Brain microvascular endothelial cell (primary cell): ENCODE measurements around the gene TAPBPL.
"Not testable (repeated sequence)": the region's sequence is repeated elsewhere in the genome, so short reads cannot be mapped to it uniquely, and the experiment has no call there.

ENCODE experiments used
- DNase-seq: peaks from one replicate; pipeline ENCODE4 v3.0.0-alpha.2; 2020
- H3K27ac ChIP-seq: fragments of 250-450 bp; sonication (Bioruptor Pico); 2 replicates; pipeline ENCODE4 v1.5.1; 2020; ENCODE audit warnings: mild to moderate bottlenecking, moderate library complexity
- H3K27me3 ChIP-seq: fragments of 250-450 bp; sonication (Bioruptor Pico); replicated peaks from 2 replicates; pipeline ENCODE4 v1.5.1; 2020; ENCODE audit warnings: mild to moderate bottlenecking
- H3K36me3 ChIP-seq: fragments of 250-450 bp; sonication (Bioruptor Pico); replicated peaks from 2 replicates; pipeline ENCODE4 v1.5.1; 2020; ENCODE audit warnings: mild to moderate bottlenecking
- H3K4me3 ChIP-seq: 2 replicates; pipeline ENCODE4 v1.5.1; 2011; ENCODE audit warnings: low read depth, mild to moderate bottlenecking, control low read depth, low read length, moderate library complexity
- in situ Hi-C: cut with HindIII; loops from 2 replicates; pipeline ENCODE4 v1.10.0; 2017; ENCODE audit warnings: low sequenced_read_pairs, low pct_ligation_motif_present
- TF ChIP-seq, protein P1 (sequence below): IDR thresholded peaks from 2 replicates; pipeline ENCODE4 v1.5.1; 2011; ENCODE audit warnings: low read depth, mild to moderate bottlenecking, moderate library complexity, low read length, control low read depth, inconsistent platforms; ENCODE audit errors: missing control alignments

Gene TAPBPL

DNA sequence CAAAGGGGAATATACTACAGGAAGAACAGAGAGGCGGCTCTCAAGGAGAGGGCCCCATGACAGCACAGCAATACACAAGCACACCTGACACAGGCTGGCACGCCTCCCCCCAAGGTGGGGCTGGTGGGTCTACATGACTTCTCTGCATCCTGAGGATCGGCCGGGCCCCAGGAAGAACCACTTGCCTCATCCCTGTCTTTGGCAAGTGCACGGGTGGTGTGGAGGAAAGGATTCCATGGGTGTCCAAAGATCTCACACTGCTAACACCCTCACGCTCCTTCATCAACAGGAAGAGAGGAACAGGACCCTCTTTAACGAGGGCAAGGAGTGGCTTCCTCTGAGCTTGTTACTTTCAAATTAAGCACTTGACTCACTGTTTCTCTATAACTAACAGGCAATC, 11.4 kb downstream of the TAPBPL start:
- Histone ChIP-seq H3K36me3 (peaks cover 33% of the 10 kb centered on the region), H3K4me3 (no peak overlapping the region), H3K27ac (no peak overlapping the region), H3K27me3 (no peaks in the 10 kb centered on the region)
- TF ChIP-seq, protein P1, sequence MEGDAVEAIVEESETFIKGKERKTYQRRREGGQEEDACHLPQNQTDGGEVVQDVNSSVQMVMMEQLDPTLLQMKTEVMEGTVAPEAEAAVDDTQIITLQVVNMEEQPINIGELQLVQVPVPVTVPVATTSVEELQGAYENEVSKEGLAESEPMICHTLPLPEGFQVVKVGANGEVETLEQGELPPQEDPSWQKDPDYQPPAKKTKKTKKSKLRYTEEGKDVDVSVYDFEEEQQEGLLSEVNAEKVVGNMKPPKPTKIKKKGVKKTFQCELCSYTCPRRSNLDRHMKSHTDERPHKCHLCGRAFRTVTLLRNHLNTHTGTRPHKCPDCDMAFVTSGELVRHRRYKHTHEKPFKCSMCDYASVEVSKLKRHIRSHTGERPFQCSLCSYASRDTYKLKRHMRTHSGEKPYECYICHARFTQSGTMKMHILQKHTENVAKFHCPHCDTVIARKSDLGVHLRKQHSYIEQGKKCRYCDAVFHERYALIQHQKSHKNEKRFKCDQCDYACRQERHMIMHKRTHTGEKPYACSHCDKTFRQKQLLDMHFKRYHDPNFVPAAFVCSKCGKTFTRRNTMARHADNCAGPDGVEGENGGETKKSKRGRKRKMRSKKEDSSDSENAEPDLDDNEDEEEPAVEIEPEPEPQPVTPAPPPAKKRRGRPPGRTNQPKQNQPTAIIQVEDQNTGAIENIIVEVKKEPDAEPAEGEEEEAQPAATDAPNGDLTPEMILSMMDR = no peak
- in situ Hi-C loops = no loop called here
- DNase-seq = no peak

DNA sequence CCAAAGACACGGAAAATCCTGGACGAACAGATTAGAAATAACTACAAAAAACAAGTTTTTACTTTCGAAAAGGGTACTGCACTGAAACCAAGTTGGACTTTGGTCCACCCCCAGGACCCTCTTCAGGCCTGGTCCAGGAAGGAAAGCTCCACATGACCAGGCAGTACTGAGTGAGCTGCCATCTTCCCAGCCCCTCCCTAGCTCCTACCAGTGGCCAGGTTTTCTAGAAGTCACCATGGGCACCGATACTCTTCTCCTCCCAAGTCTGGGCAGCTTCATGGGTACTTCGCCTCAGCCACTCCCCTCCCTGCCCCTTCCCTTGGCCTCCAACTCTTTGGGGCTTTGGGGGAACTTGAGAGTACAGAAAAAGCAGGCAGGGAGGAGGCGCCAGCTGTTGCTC, 12.0 kb downstream of the TAPBPL start:
- in situ Hi-C loops = no loop called here

DNA sequence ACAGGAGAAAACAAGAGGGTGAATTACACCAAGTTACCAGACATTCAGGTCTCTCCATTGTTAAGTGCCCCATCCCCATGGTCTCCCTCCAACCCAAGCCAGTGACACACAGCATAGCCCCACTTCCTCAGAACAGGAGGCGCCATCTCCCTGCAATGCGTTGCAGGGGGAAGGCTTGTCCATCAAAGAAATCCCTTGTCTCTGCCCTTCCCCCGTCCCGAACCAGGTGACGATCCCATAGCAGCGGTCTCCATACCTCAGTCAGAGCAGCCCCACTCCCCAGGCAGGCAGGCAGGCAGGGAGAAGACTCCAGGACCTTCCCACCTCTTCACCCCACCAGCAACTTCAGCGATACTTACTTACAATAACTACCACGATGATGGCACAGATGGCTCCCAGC, 12.7 kb downstream of the TAPBPL start:
- DNase-seq = no peak
- H3K27me3 ChIP-seq = no peaks in the 10 kb centered on the region
- in situ Hi-C loops = no loop called here
- no peak overlapping the region for H3K27ac ChIP-seq
- H3K36me3 ChIP-seq = peaks cover 31% of the 10 kb centered on the region
- no peak overlapping the region for H3K4me3 ChIP-seq
- TF ChIP-seq, protein P1 = no peak

More for the DNA sequence above, 12.0 kb downstream of the TAPBPL start:
- DNase-seq = no peak
- TF ChIP-seq, protein P1 = no peak
- H3K27me3 ChIP-seq = no peaks in the 10 kb centered on the region
- no peak overlapping the region for H3K27ac ChIP-seq
- H3K36me3 ChIP-seq = peaks cover 33% of the 10 kb centered on the region
- H3K4me3 ChIP-seq = no peak overlapping the region

DNA sequence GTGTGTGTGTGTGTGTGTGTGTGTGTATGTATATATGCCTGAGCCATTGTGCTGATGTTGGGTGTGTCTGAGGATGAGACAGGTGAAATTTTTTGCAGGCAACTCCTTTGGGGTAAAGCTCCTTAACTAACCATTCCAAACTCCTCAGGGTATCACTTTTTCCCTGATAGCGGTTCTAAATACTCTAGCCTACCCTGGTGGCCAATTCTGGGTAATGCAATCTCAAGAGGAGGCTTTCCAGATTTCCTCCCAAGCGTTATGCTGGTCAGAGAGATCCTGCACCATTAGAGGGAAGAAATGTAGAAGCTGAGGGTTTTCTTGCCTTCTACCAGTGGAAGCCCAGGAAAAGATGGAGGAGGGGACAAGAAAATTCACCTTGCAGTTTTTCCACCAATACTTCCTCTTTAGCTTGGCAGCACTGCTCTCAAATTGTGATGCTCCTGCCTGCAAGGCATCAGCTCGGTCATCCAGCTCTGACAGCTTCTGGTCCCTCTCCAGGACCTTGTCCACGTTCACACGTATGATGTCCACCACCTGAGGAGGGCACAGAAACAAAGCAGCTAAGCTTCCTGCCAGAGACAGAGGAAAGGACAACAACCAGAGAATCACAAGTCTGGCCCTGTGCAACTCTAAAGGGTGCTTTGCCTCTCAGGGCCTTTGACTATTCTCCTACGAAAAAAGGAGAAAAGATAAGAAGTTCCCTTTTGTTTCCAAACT, 13.8 kb downstream of the TAPBPL start:
- in situ Hi-C loops = no loop called here
- TF ChIP-seq, protein P1 = peak; percentile 89
- Histone ChIP-seq H3K4me3 (no peak overlapping the region), H3K36me3 (peaks cover 23% of the 10 kb centered on the region), H3K27me3 (no peaks in the 10 kb centered on the region), H3K27ac (no peak overlapping the region)
- peak; percentile 64 for DNase-seq

DNA sequence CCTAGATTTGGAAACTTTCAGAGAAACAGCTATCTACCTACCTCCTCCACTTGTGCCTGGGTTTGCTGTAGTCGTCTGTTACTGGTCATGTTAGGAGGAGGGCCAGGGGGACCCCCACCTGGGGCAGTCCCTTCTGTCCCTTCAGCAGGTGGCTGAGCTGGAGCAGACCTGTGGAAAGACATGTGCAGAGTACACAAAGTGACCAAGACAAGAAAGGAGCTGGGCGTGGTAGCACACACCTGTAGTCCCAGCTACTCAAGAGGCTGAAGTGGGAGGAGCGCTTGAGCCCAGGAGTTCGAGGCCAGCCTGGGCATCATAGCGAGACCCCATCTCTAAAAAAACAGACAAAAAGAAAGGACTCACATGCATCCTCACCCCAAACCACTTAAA, 14.3 kb downstream of the TAPBPL start:
- Histone ChIP-seq H3K36me3 (peaks cover 23% of the 10 kb centered on the region), H3K27me3 (no peaks in the 10 kb centered on the region), H3K27ac (no peak overlapping the region), H3K4me3 (no peak overlapping the region)
- DNase-seq = no peak
- in situ Hi-C loops = no loop called here
- TF ChIP-seq, protein P1 = no peak

DNA sequence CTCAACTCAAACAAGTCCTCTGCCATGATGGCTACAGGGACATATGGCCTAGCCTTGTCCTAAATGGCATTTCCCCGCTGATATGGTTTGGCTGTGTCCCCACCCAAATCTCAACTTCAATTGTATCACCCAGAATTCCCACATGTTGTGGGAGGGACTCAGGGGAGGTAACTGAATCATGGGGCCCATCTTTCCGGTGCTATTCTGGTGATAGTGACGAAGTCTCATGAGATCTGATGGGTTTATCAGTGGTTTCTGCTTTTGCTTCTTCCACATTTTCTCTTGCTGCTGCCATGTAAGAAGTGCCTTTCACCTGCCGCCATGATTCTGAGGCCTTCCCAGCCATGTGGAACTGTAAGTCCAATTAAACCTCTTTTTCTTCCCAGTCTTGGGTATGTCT, 14.9 kb downstream of the TAPBPL start:
- in situ Hi-C loops, DNase-seq, H3K27me3 ChIP-seq, H3K4me3 ChIP-seq, H3K27ac ChIP-seq: not testable (repeated sequence)
- H3K36me3 ChIP-seq = peaks cover 20% of the 10 kb centered on the region

DNA sequence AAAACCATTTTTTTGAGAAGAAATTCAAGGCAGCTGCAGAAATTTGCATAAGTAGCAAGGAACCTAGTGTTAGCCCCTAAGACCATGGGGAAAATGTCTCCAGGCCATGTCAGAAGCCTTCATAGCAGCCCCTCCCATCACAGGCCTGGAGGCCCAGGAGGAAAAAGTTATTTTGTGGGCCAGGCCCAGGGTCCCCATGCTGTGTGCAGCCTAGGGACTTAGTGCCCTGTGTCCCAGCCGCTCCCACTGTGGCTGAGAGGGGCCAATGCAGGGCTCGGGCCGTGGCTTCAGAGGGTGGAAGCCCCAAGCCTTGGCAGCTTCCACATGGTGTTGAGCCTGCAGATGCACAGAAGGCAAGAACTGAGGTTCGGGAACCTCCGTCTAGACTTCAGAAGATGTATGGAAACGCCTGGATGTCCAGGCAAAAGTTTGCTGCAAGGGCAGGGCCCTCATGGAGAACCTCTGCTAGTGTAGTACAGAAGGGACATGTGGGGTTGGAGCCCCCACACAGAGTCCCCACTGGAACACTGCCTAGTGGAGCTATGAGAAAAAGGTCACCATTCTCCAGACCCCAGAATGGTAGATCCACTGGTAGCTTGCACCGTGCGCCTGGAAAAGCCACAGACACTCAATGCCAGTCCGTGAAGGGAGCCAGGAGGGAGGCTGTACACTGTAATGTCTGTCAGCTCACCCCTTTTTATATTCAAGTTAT, 15.9 kb downstream of the TAPBPL start:
- H3K36me3 ChIP-seq = peaks cover 19% of the 10 kb centered on the region
- H3K27ac ChIP-seq, in situ Hi-C loops, H3K27me3 ChIP-seq, DNase-seq, H3K4me3 ChIP-seq: not testable (repeated sequence)
